Fibroblast of skin of right quadriceps (primary cell): ENCODE results near the gene SLC7A9.
"Not testable (repeated sequence)": the region's sequence is repeated elsewhere in the genome, so short reads cannot be mapped to it uniquely, and the experiment has no call there.

Experiments
- DNase-seq: peaks from one replicate; pipeline ENCODE4 v3.0.0-alpha.2; 2013

The SLC7A9 gene

DNA sequence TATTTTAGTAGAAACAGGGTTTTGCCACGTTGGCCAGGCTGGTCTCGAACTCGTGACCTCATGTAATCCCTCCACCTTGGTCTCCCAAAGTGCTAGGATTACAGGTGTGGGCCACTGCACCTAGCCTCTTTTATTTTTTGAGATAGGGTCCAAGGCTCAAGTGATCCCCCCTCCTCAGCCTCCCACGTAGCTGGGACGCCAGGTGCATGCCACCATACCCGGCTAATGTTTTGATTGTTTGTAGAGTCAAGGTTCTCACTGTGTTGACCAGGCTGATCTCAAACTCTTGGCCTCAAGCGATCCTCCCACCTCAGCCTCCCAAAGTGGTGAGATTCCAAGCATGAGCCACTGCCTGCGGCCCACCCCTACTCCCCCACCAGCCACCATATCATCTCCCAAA lies 6.3 kb downstream of the SLC7A9 start:
- no peak for DNase-seq

DNA sequence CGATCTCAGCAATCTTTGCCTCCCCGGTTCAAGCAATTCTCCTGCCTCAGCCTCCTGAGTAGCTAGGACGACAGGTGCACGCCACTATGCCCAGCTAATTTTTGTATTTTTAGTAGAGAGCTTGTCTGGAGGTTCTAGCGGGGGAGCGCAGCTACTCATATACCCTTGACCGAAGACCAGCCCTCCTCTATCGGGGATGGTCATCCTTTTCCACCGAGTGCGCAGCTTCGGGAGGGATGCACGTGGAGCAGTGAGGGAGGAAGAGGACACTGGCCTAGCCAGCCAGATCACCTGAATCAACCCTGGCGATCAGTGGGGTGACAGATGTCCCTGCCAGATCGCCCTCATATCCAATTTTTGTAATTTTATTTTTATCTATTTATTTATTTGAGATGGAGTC lies 6.8 kb downstream of the SLC7A9 start:
- DNase-seq: no peak

DNA sequence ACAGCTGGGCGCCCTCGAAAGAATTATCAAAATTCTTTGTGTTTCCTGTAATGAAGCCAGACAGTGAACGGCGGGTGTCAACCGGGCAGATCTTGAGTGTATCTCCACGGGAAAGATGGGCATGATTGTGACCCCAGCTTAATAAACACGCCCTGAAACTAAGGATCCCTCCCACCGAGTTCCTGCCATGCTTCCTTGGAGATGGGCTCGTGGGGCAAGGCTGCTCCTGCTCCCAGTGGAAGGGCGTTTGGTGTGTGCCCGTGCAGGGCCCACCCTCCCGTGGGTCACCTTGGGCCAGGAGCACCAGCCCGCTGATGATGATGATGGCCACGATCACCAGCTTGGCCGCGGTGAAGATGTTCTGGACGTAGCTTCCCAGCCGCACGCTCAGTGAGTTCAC lies 7.4 kb downstream of the SLC7A9 start:
- DNase-seq: no peak

DNA sequence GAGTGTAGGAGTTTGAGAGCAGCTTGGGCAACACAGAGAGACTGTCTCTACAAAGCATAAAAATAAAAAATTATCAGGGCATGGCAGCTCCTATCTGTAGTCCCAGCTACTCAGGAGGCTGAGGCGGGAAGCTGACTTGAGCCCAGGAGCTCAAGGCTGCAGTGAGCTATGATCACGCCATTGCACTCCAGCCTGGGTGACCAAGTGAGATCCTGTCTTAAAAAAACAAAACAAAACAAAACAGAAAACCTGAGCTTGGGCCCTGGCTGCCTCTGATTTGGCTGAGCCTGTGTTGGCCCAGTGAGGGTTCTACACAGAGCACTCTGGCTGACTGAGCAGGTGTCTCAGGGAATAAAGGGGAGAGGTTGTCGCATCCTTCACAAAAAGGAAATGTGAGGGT lies 8.0 kb downstream of the SLC7A9 start:
- no peak for DNase-seq

- no peak for DNase-seq
These were observed 10.0 kb downstream of the SLC7A9 start for GRCh38 chr19:32859591-32859990.

GRCh38 chr19:32858559-32858958 lies 11.0 kb downstream of the SLC7A9 start:
- DNase-seq: no peak

GRCh38 chr19:32858155-32858554 lies 11.4 kb downstream of the SLC7A9 start:
- DNase-seq: no peak

DNA sequence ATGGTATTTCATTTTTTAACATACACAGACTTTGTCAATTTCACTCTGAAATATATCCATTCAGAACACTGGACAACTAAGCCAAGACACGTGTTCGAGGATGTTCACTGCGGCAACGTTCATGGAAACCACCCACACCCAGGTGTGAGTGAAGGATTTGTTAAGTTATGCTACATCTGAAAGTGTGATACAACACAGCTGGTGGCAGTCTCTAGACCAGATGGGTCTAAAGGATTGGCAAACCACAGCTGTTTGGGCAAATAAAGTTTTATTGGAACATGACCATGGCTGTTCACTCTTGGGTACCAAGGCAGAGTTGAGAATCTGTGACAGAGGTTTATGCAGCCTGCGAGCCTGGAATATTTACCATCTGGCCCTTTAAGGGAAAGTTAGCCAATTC lies 12.0 kb downstream of the SLC7A9 start:
- DNase-seq: no peak

DNA sequence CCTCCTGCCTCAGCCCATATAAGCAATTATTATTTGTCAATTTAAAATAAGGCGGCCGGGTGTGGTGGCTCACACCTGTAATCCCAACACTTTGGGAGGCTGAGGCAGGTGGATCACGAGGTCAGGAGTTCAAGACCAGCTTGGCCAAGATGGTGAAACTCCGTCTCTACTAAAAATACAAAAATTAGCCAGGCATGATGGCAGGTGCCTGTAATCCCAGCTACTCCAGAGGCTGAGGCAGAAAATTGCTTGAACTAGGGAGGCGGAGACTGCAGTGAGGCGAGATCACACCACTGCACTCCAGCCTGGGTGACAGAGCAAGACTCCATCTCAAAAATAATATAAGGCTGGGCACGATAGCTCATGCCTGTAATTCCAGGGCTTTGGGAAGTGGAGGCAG lies 12.7 kb downstream of the SLC7A9 start:
- DNase-seq: not testable (repeated sequence)

- DNase-seq: no peak
These were observed 17.4 kb downstream of the SLC7A9 start for GRCh38 chr19:32852216-32852615.

DNA sequence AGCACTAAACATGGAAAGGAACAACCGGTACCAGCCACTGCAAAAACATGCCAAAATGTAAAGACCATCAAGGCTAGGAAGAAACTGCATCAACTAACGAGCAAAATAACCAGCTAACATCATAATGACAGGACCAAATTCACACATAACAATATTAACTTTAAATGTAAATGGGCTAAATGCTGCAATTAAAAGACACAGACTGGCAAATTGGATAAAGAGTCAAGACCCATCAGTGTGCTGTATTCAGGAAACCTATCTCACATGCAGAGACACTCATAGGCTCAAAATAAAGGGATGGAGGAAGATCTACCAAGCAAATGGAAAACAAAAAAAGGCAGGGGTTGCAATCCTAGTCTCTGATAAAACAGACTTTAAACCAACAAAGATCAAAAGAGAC lies 21.5 kb downstream of the SLC7A9 start:
- not testable (repeated sequence) for DNase-seq

DNA sequence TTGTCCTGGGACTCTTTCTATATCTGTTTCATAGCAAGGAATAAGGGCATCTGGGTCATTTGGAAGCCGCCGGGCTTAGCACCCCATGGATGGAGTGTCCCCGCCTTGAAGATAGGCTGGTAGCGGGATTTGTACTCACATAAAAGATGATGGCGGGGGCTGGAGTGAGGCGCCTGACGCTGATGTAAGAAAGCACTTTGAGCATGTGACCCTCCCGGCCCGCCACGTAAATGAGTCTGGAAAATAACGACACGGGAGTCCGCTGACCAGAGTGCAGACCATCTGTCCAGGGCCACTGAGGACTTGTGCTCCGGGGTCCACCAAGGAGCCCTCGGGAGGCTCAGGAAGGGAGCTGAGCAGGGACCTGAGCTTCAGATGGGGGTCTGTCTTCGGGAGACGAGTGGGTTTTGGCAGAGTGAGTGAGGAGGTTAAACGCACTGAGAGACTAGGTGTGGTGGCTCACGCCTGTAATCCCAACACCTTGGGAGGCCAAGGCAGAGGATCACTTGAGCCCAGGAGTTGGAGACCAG lies 25.8 kb downstream of the SLC7A9 start:
- DNase-seq: no peak

DNA sequence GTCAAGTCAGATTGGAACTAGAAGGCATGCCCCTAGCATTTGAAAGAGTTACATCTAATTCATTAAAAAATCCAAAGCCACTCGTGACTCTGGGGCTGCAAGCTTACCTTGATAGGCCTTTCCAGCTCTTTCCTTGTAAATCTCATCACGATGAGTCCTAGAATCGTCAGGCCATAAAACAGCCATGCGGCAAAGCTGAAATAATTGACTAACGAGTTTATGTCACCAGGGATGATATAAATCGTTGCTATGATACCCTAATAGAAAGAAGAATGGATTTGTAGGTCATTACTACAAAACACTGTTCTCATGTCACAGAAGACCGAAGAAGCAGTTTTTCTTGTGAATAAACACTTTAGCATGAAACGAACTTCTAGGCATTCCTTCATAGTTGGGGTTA lies 27.5 kb downstream of the SLC7A9 start:
- no peak for DNase-seq

- no peak for DNase-seq
These were observed 32.0 kb downstream of the SLC7A9 start for GRCh38 chr19:32837531-32837930.

DNA sequence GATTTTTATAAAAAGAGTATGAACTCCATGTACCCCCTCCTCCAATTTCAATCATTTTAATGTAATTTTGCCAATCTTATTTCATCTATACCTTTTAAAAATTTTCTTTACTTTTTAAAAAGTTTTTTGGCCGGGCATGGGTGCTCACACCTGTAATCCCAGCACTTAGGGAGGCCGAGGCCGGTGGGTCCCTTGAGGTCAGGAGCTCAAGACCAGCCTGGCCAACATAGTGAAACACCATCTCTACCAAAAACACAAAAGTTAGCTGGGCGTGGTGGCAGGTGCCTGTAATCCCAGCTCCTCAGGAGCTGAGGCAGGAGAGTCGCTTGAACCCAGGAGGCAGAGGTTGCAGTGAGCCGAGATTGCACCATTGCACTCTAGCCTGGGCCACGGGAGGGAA lies 36.2 kb downstream of the SLC7A9 start:
- DNase-seq: not testable (repeated sequence)

DNA sequence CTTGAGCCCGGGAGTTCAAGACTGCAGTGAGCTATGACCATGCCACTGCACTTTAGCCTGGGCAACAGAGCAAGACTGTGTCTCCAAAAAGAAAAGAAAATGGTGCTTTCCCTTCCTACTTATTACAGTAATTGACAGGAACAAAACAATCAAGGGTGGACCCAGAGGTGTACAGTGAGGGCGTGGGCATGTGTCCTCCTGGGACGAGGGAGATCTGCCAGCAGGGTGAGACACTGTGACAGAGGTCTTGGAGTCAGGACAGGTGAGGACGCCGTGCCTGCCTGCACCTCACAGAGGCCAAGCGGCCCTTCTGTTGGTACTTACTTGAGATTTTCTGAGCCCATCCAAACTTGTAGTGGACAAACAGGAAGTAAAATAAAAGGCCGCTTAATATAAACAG lies 36.7 kb downstream of the SLC7A9 start:
- not testable (repeated sequence) for DNase-seq

- DNase-seq: not testable (repeated sequence)
These were observed 37.5 kb downstream of the SLC7A9 start for GRCh38 chr19:32832094-32832493.

DNA sequence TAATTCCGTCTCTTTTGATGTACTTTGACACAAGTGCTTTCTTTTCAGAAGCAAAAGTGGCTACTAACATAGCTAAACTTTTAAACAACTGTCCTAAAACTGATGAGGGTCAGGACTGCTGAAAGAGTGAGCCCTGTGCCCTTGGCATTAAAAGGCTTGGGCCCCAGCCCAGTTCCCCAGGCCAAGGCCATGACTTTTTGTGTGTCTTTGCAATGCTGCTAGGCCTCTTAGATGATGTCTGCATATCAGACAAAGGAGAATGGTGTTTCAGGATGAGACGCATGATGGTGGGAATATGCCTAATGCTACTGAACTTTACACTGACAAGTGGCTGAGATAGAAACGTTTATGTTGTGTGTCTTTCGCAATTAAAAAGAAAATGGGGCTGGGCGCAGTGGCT lies 38.0 kb downstream of the SLC7A9 start:
- DNase-seq: no peak

DNA sequence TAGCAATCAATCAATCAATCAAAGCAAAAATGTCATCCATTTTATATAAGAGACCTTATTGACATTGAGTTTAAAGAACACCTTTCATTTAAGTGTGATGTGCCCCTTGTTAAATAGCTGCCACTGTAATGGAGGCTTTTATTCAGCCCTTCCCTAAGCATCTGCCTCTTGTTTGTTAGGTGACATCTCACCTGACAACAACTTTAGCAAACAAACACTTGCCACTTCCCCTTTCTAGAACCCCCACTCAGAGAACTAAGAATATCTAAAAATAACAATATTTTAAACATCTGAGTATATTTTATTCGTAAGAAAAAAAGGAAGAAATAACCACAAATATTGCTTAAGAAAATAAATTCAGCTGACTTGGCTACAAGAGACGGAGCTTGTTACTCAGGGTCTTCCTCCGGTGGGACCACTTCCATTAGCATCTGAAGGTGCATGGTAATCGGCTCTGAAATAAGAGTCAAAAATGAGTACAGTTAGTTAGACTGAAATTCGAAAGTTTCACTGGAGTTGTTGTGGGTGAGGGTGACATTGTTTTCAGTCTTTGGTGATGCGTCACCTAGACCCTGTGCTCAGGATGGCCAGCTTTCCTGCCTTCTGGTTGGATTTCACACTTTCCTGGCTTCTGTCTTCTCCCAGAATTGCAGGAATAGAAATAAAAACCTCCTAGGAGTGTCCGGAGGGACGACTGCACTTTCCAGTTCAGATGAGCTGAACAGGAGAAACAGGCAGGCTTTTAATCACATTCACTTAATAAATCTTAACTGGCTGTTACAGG lies 39.1 kb downstream of the SLC7A9 start:
- peak; percentile 63 for DNase-seq

DNA sequence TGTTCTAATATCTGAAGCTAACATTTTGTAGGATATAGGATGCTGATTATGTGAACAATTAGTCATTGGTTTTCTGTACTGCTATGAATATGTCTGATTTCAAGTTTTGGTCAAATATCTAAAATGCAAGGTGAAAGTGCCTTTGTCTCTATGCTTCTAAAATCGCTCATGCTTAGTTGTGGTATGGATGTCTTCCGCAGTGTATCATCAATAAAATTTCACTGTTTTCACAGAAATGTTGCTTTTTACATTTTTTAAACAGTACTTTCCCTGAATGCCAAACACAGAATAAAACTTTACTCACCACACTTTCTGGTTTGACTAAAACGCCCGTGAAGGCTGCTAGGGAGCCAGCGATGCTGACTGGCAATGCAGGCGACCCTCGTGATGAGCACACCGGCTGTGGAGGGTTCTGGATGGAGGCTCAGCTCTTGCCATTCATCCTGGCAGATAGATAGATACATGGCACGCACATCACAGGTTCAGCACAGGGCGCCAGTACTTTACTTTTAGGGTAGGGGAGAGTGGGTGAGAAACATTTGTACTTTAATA lies 40.1 kb downstream of the SLC7A9 start:
- no peak for DNase-seq

GRCh38 chr19:32828643-32829344 lies 40.8 kb downstream of the SLC7A9 start:
- DNase-seq: no peak

GRCh38 chr19:32828139-32828538 lies 41.4 kb downstream of the SLC7A9 start:
- no peak for DNase-seq

DNA sequence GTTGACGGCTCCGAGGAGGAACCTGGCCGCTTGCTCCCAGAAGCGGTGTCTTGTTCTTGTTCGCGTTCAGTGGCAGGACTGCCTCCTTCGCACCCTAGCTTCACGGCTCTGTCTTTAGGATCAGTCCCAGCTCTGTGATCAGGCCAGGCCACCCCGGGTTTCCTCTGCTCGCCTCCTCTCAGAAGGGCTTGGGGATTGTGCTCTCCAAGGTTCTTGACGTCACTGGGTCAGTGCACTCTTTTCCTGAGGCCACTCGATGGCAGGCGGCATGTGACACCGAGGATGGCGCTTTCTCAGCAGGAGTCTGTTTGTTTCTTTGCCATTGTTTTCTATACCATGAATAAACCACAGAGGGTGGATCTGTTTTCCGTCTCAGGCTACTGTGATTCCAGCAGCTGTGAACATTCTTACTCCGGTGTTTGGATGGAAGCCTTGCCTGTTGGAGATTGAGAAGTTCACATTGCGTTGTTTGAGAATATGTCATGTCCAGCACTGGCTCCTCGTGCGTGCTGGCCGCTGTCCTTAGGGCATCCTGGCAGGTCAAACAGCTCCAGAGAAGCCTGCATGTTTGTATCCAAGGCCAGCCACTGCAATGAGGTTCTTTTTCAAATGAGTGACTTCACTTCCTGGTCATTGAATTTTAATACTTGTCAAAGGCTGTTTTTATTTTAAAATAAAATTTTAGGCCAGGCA lies 44.5 kb downstream of the SLC7A9 start:
- no peak for DNase-seq
